Esophagus squamous epithelium (tissue), 4 donors: Measurements from ENCODE around the gene UBE2O.

Source experiments
- CTCF ChIP-seq, 6 experiments: fragments of 450-650 bp in 4 of 6; fragments of 200-600 bp in 2 of 6; sonication (generic) in 2 of 6; IDR thresholded peaks; one replicate each; pipeline ENCODE4 v1.5.1; 2016 to 2019; ENCODE audit warnings: antibody characterized with exemption in 6 of 6, mild to moderate bottlenecking in 4 of 6, moderate library complexity in 4 of 6
- POLR2A ChIP-seq, 4 donors: fragments of 450-650 bp; IDR thresholded peaks; one replicate each; pipeline ENCODE4 v1.6.1; 2017; ENCODE audit warnings: antibody characterized with exemption in 4 of 4, mild to moderate bottlenecking in 4 of 4, moderate library complexity in 3 of 4

GRCh38 chr17:76384222-76384986 lies 68.5 kb downstream of the UBE2O start, which contains the start of gene SPHK1:
- no peak for TF ChIP-seq CTCF (IDR thresholded peaks at IDR 0.05)
- peak in 2 of 4 donors; percentile 44 to 63 for TF ChIP-seq POLR2A (IDR thresholded peaks at IDR 0.05)
